ENCODE data around the gene FBXW2.
A peak's percentile ranks its signal among the peaks of the same experiment; 100 is the strongest.

Gene FBXW2

GRCh38 chr9:120792898-120793765 lies at the start of gene FBXW2:
Gene FBXW2 (minus strand): TSS chr9:120793416. CDS start chr9:120788258, 5,158 bp downstream.
- DNase-seq, result peak; percentile 95
- TF ChIP-seq POLR2A (IDR thresholded peaks at IDR 0.05; ENCODE audit: low read length) (peak; percentile 97), GATA1 (IDR thresholded peaks at IDR 0.05; ENCODE audit: low read depth, low read length) (no peak)

- DNase-seq, result peak in 1 of 2 experiments; percentile 61
- TF ChIP-seq GATA1 (IDR thresholded peaks at IDR 0.05; ENCODE audit: low read depth, low read length) (no peak), POLR2A (IDR thresholded peaks at IDR 0.05; ENCODE audit: low read length) (no peak)
These were observed 48.9 kb upstream of the FBXW2 start for GRCh38 chr9:120841930-120842684.

- TF ChIP-seq POLR2A (IDR thresholded peaks at IDR 0.05; ENCODE audit: low read length), result no peak
- TF ChIP-seq GATA1 (IDR thresholded peaks at IDR 0.05; ENCODE audit: low read depth, low read length), result no peak
- DNase-seq, result no peak
These were observed 45.9 kb upstream of the FBXW2 start for GRCh38 chr9:120839146-120839545.

- peak; percentile 58 to 79 for DNase-seq
- TF ChIP-seq GATA1 (IDR thresholded peaks at IDR 0.05; ENCODE audit: low read depth, low read length), result no peak
- TF ChIP-seq POLR2A (IDR thresholded peaks at IDR 0.05; ENCODE audit: low read length), result no peak
These were observed 44.7 kb upstream of the FBXW2 start for GRCh38 chr9:120837921-120838320.

GRCh38 chr9:120833325-120833724 lies 40.1 kb upstream of the FBXW2 start:
- TF ChIP-seq POLR2A (IDR thresholded peaks at IDR 0.05; ENCODE audit: low read length) (no peak), GATA1 (IDR thresholded peaks at IDR 0.05; ENCODE audit: low read depth, low read length) (no peak)
- no peak for DNase-seq

- TF ChIP-seq POLR2A (IDR thresholded peaks at IDR 0.05; ENCODE audit: low read length), result no peak
- no peak for TF ChIP-seq GATA1 (IDR thresholded peaks at IDR 0.05; ENCODE audit: low read depth, low read length)
These were observed 39.6 kb upstream of the FBXW2 start for GRCh38 chr9:120832807-120833206.

GRCh38 chr9:120830865-120831264 lies 37.6 kb upstream of the FBXW2 start:
- no peak for DNase-seq
- TF ChIP-seq GATA1 (IDR thresholded peaks at IDR 0.05; ENCODE audit: low read depth, low read length) (no peak), POLR2A (IDR thresholded peaks at IDR 0.05; ENCODE audit: low read length) (no peak)

More at GRCh38 chr9:120832807-120833206, 39.6 kb upstream of the FBXW2 start:
- no peak for DNase-seq

- TF ChIP-seq POLR2A (IDR thresholded peaks at IDR 0.05; ENCODE audit: low read length) (no peak), GATA1 (IDR thresholded peaks at IDR 0.05; ENCODE audit: low read depth, low read length) (no peak)
- no peak for DNase-seq
These were observed 36.9 kb upstream of the FBXW2 start for GRCh38 chr9:120830151-120830550.

- TF ChIP-seq POLR2A (IDR thresholded peaks at IDR 0.05; ENCODE audit: low read length), result no peak
- TF ChIP-seq GATA1 (IDR thresholded peaks at IDR 0.05; ENCODE audit: low read depth, low read length), result no peak
These were observed 36.4 kb upstream of the FBXW2 start for GRCh38 chr9:120829650-120830049.

GRCh38 chr9:120820095-120820494 lies 26.9 kb upstream of the FBXW2 start:
- DNase-seq, result no peak
- TF ChIP-seq POLR2A (IDR thresholded peaks at IDR 0.05; ENCODE audit: low read length) (no peak), GATA1 (IDR thresholded peaks at IDR 0.05; ENCODE audit: low read depth, low read length) (no peak)

More at GRCh38 chr9:120829650-120830049, 36.4 kb upstream of the FBXW2 start:
- DNase-seq, result no peak

GRCh38 chr9:120818595-120818994 lies 25.4 kb upstream of the FBXW2 start:
- TF ChIP-seq POLR2A (IDR thresholded peaks at IDR 0.05; ENCODE audit: low read length) (no peak), GATA1 (IDR thresholded peaks at IDR 0.05; ENCODE audit: low read depth, low read length) (no peak)
- no peak for DNase-seq

- TF ChIP-seq POLR2A (IDR thresholded peaks at IDR 0.05; ENCODE audit: low read length) (no peak), GATA1 (IDR thresholded peaks at IDR 0.05; ENCODE audit: low read depth, low read length) (no peak)
- DNase-seq, result no peak
These were observed 21.9 kb upstream of the FBXW2 start for GRCh38 chr9:120815075-120815474.

GRCh38 chr9:120808931-120809330 lies 15.7 kb upstream of the FBXW2 start:
- TF ChIP-seq GATA1 (IDR thresholded peaks at IDR 0.05; ENCODE audit: low read depth, low read length) (no peak), POLR2A (IDR thresholded peaks at IDR 0.05; ENCODE audit: low read length) (no peak)
- DNase-seq, result no peak

All from erythroblast (primary cell).